ENCODE data around the gene DNM1. TPM values are rescaled to one million over a fixed set of nuclear protein-coding genes. Genes with fewer than 3 reads are reported as not detected.

Gene DNM1
- total and polyA plus RNA-seq, 2 donors (not counting 3 experiments of a cell fraction or from before 2014, with no cell fraction given): 0.59 to 2.9 TPM

DNA sequence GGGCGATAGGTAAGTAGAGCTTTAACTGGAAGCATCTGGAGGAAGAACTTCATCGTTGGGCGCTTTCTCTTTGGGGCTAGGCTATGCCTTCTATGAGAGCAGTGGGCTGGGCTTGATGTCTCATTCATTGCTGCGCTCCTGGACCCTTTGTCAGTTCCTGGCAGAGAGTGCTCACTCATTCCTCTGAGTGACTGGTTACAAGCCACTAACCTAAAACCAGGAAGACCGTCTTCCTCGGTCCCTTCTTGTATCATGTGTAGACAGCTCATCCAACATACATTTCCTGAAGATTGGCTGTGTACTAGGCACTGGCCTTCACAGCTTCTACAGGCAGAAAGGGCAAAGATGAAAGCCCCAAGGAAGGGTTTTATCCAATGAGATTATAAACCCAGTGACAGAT, 79.3 kb downstream of the DNM1 start:
- no TSS peak for BruUV-seq (replicated peaks)
- intact Hi-C loops (cut with micrococcal nuclease): no loop called here
- H3K4me3 ChIP-seq (replicated peaks in 1 of 3; ENCODE audit: insufficient read depth in 1 of 3, low read depth in 1 of 3, low read length in 3 of 3): no peak overlapping the region
- CTCF ChIA-PET: interaction anchor here (0.8 to 2.4 kb wide), 3 partner anchors 12 to 59 kb away, joined by 4 to 8 read pairs (median 5); no protein-coding TSS in a partner anchor
- H3K9me1 ChIP-seq (replicated peaks; ENCODE audit: control insufficient read depth, extremely low read depth, insufficient read depth, low read length): no peaks in the 10 kb centered on the region
- peak overlapping the region; percentile 37 for H3K27ac ChIP-seq (ENCODE audit: insufficient read depth, low read depth, low read length)
- TF ChIP-seq GATA2 (IDR thresholded peaks at IDR 0.05; ENCODE audit: insufficient read depth, insufficient read length, low read depth, low read length) (peak; percentile 36), JUN (IDR thresholded peaks at IDR 0.05; ENCODE audit: borderline replicate concordance, insufficient read depth, insufficient read length, low read depth) (no peak), POLR2A (IDR thresholded peaks at IDR 0.05; ENCODE audit: low read depth, low read length) (no peak), MYC (IDR thresholded peaks at IDR 0.05; ENCODE audit: low read depth, low read length) (no peak), EZH2 (IDR thresholded peaks at IDR 0.05; ENCODE audit: borderline replicate concordance, low read depth, low read length, severe bottlenecking) (no peak), FOS (IDR thresholded peaks at IDR 0.05; ENCODE audit: borderline replicate concordance, insufficient read depth, low read length) (peak; percentile 86), POLR2AphosphoS5 (IDR thresholded peaks at IDR 0.05; ENCODE audit: insufficient read depth, low read depth, low read length) (peak; percentile 82)
- TF ChIP-seq, protein P1, sequence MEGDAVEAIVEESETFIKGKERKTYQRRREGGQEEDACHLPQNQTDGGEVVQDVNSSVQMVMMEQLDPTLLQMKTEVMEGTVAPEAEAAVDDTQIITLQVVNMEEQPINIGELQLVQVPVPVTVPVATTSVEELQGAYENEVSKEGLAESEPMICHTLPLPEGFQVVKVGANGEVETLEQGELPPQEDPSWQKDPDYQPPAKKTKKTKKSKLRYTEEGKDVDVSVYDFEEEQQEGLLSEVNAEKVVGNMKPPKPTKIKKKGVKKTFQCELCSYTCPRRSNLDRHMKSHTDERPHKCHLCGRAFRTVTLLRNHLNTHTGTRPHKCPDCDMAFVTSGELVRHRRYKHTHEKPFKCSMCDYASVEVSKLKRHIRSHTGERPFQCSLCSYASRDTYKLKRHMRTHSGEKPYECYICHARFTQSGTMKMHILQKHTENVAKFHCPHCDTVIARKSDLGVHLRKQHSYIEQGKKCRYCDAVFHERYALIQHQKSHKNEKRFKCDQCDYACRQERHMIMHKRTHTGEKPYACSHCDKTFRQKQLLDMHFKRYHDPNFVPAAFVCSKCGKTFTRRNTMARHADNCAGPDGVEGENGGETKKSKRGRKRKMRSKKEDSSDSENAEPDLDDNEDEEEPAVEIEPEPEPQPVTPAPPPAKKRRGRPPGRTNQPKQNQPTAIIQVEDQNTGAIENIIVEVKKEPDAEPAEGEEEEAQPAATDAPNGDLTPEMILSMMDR (IDR thresholded peaks at IDR 0.05; ENCODE audit: extremely low read depth in 1 of 2, insufficient read depth in 1 of 2, low read depth in 1 of 2, low read length in 2 of 2): no peak
- TF ChIP-seq, protein P2, sequence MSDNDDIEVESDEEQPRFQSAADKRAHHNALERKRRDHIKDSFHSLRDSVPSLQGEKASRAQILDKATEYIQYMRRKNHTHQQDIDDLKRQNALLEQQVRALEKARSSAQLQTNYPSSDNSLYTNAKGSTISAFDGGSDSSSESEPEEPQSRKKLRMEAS (IDR thresholded peaks at IDR 0.05; ENCODE audit: insufficient read depth, insufficient read length): no peak
- H3K27me3 ChIP-seq (ENCODE audit: control insufficient read depth in 2 of 2, insufficient read depth in 2 of 2, low read length in 2 of 2): no peaks in the 10 kb centered on the region
- FAIRE-seq: peak; percentile 97
- H2AFZ ChIP-seq (ENCODE audit: low read depth, low read length): no peak overlapping the region
- peak; percentile 58 for DNase-seq (ENCODE audit: low read depth, low spot score)
- peaks cover under 1% of the 10 kb centered on the region for H3K79me2 ChIP-seq (ENCODE audit: control insufficient read depth, insufficient read depth, low read length)
- H3K36me3 ChIP-seq (ENCODE audit: control insufficient read depth in 2 of 2, extremely low read depth in 1 of 2, insufficient read depth in 2 of 2, low read length in 2 of 2): peaks cover 0 to 6% of the 10 kb centered on the region in 2 experiments
- dilution Hi-C loops (cut with MboI; ENCODE audit: extremely low pct_ligation_motif_present, low sequenced_read_pairs): no loop called here
- no peaks in the 10 kb centered on the region for H3K9me3 ChIP-seq (replicated peaks; ENCODE audit: control insufficient read depth, insufficient read depth, low read length)
- no peak overlapping the region for H3K9ac ChIP-seq (replicated peaks; ENCODE audit: extremely low read depth, insufficient read depth, low read length)
- peaks cover 23% of the 10 kb centered on the region for H3K4me1 ChIP-seq (ENCODE audit: control insufficient read depth, extremely low read depth, insufficient read depth, low read length)
- no peaks in the 10 kb centered on the region for H4K20me1 ChIP-seq (replicated peaks; ENCODE audit: control insufficient read depth, extremely low read depth, insufficient read depth, low read length)
- peak overlapping the region; percentile 55 for H3K4me2 ChIP-seq (ENCODE audit: insufficient read depth, low read length)
- POLR2A ChIA-PET: no interaction called here
